ENCODE results near the gene GATA5. TPM values are rescaled to one million over a fixed set of nuclear protein-coding genes. Genes with fewer than 3 reads are reported as not detected.

GATA5 gene
- total and polyA plus RNA-seq, 2 donors from 2014 or later = 1.0 to 6.9 TPM

DNA sequence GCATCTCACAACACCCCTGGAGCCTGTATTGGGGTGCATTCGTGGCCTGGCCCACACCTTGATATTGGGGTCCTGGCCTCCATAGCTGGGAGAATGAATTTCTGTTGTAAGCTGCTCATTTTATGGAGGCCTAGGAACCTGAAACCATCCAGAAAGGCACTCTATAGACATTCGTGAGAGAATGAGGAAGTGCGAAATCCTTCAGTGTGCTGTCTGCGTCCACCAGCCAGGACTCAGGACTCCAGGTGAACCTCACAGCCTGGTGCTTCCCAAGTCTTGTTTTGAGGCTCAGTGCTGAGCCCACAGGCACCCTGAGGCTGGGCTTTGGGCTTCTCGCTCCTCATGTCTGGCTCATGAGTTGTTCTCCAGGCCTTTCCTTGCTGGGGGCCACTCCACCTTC lies 36.6 kb downstream of the GATA5 start:
- H3K4me3 ChIP-seq (ENCODE audit: low read length in 3 of 3) = no peak overlapping the region
- DNase-seq (no peak), FAIRE-seq (no peak)
- no peak for TF ChIP-seq CTCF (IDR thresholded peaks at IDR 0.05; ENCODE audit: borderline replicate concordance, extremely low read depth, insufficient read depth)
- no peak overlapping the region for H3K9ac ChIP-seq (ENCODE audit: low read length in 3 of 3)
- no peaks in the 10 kb centered on the region for H3K36me3 ChIP-seq (ENCODE audit: control insufficient read depth in 2 of 3, insufficient read depth in 3 of 3, low read length in 3 of 3)
- peaks cover 0 to 4% (median 0%) of the 10 kb centered on the region in 3 donors for H3K4me1 ChIP-seq (ENCODE audit: control insufficient read depth in 2 of 3, insufficient read depth in 2 of 3, low read depth in 1 of 3, low read length in 3 of 3)
- intact Hi-C loops (cut with DNase I) = no loop called here
- no peaks in the 10 kb centered on the region for H3K27me3 ChIP-seq (ENCODE audit: control insufficient read depth, insufficient read depth, low read length)
- H3K9me3 ChIP-seq (ENCODE audit: control insufficient read depth in 2 of 3, insufficient read depth in 1 of 3, low read length in 3 of 3) = no peaks in the 10 kb centered on the region
- H3K27ac ChIP-seq (ENCODE audit: low read depth in 2 of 2, low read length in 2 of 2) = no peak overlapping the region

- no peak overlapping the region for H3K4me3 ChIP-seq (ENCODE audit: low read length in 3 of 3)
- intact Hi-C loops (cut with DNase I) = no loop called here
- no peak for DNase-seq
- no peaks in the 10 kb centered on the region for H3K36me3 ChIP-seq (ENCODE audit: control insufficient read depth in 2 of 3, insufficient read depth in 3 of 3, low read length in 3 of 3)
- H3K9ac ChIP-seq (ENCODE audit: low read length in 3 of 3) = no peak overlapping the region
- H3K27me3 ChIP-seq (ENCODE audit: control insufficient read depth, insufficient read depth, low read length) = no peaks in the 10 kb centered on the region
- no peak for TF ChIP-seq CTCF (IDR thresholded peaks at IDR 0.05; ENCODE audit: borderline replicate concordance, extremely low read depth, insufficient read depth)
- no peak for FAIRE-seq
- H3K4me1 ChIP-seq (ENCODE audit: control insufficient read depth in 2 of 3, insufficient read depth in 2 of 3, low read depth in 1 of 3, low read length in 3 of 3) = peaks cover 0 to 9% (median 3%) of the 10 kb centered on the region in 3 donors
- H3K9me3 ChIP-seq (ENCODE audit: control insufficient read depth in 2 of 3, insufficient read depth in 1 of 3, low read length in 3 of 3) = no peaks in the 10 kb centered on the region
- no peak overlapping the region for H3K27ac ChIP-seq (ENCODE audit: low read depth in 2 of 2, low read length in 2 of 2)
Measured at GRCh38 chr20:62437927-62438326, 37.9 kb downstream of the GATA5 start.

DNA sequence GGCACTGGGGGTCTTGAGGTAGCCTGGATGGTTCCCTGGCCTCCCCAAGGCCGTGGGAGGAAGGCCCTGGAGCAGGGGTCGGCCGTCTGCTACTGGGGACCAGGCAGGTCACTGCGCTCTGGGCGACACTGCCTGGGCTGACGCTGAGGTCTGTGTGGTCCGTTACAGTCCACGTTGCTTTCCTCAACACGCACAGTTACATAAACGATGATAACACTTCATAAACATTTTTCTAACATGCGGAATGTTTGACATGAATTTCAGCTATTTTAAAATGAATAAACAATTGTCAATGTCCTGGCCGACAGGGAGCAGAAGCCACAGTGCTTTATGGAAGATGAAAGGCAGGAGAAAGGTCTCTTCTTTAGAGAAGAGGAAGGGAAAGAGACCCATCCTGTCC lies 38.3 kb downstream of the GATA5 start:
- no peak for TF ChIP-seq CTCF (IDR thresholded peaks at IDR 0.05; ENCODE audit: borderline replicate concordance, extremely low read depth, insufficient read depth)
- no peak for DNase-seq
- no peak for FAIRE-seq
- no peak overlapping the region for H3K4me3 ChIP-seq (ENCODE audit: low read length in 3 of 3)
- H3K9me3 ChIP-seq (ENCODE audit: control insufficient read depth in 2 of 3, insufficient read depth in 1 of 3, low read length in 3 of 3) = no peaks in the 10 kb centered on the region
- peaks cover 0 to 9% (median 3%) of the 10 kb centered on the region in 3 donors for H3K4me1 ChIP-seq (ENCODE audit: control insufficient read depth in 2 of 3, insufficient read depth in 2 of 3, low read depth in 1 of 3, low read length in 3 of 3)
- no peak overlapping the region for H3K27ac ChIP-seq (ENCODE audit: low read depth in 2 of 2, low read length in 2 of 2)
- no peaks in the 10 kb centered on the region for H3K27me3 ChIP-seq (ENCODE audit: control insufficient read depth, insufficient read depth, low read length)
- H3K36me3 ChIP-seq (ENCODE audit: control insufficient read depth in 2 of 3, insufficient read depth in 3 of 3, low read length in 3 of 3) = no peaks in the 10 kb centered on the region
- intact Hi-C loops (cut with DNase I) = no loop called here
- no peak overlapping the region for H3K9ac ChIP-seq (ENCODE audit: low read length in 3 of 3)

- intact Hi-C loops (cut with DNase I) = no loop called here
- H3K36me3 ChIP-seq (ENCODE audit: control insufficient read depth in 2 of 3, insufficient read depth in 3 of 3, low read length in 3 of 3) = no peaks in the 10 kb centered on the region
Measured at GRCh38 chr20:62436692-62437091, 39.1 kb downstream of the GATA5 start.

More at GRCh38 chr20:62436692-62437091, 39.1 kb downstream of the GATA5 start:
- TF ChIP-seq CTCF (IDR thresholded peaks at IDR 0.05; ENCODE audit: borderline replicate concordance, extremely low read depth, insufficient read depth) = no peak
- DNase-seq = no peak
- no peak for FAIRE-seq
- no peak overlapping the region for H3K27ac ChIP-seq (ENCODE audit: low read depth in 2 of 2, low read length in 2 of 2)
- no peak overlapping the region for H3K9ac ChIP-seq (ENCODE audit: low read length in 3 of 3)
- no peaks in the 10 kb centered on the region for H3K27me3 ChIP-seq (ENCODE audit: control insufficient read depth, insufficient read depth, low read length)
- H3K4me3 ChIP-seq (ENCODE audit: low read length in 3 of 3) = no peak overlapping the region
- no peaks in the 10 kb centered on the region for H3K9me3 ChIP-seq (ENCODE audit: control insufficient read depth in 2 of 3, insufficient read depth in 1 of 3, low read length in 3 of 3)
- H3K4me1 ChIP-seq (ENCODE audit: control insufficient read depth in 2 of 3, insufficient read depth in 2 of 3, low read depth in 1 of 3, low read length in 3 of 3) = peaks cover 0 to 9% (median 3%) of the 10 kb centered on the region in 3 donors

Data from kidney (tissue), 14 donors.